Naive thymus-derived CD4-positive, alpha-beta T cell (primary cell): ENCODE results near the gene HSP90AA1. TPM values are rescaled to one million over a fixed set of nuclear protein-coding genes. Genes with fewer than 3 reads are reported as not detected.
A peak's percentile ranks its signal among the peaks of the same experiment; 100 is the strongest.
"Not testable (repeated sequence)": the region's sequence is repeated elsewhere in the genome, so short reads cannot be mapped to it uniquely, and the experiment has no call there.

Experiments
- ATAC-seq: fragments of 150-1000 bp; cut with Tn5 transposase; 2 replicates; pipeline ENCODE4 v1.10.0; 2021; ENCODE audit warnings: mild to moderate bottlenecking, moderate library complexity
- CTCF ChIA-PET: fragments of 350-600 bp; sonication (Branson Sonifier 250); formaldehyde crosslinking; loops from one replicate; lab custom pipeline; 2021; ENCODE audit warnings: antibody characterized with exemption; lab: Charles Lee
- POLR2A ChIA-PET: fragments of 350-600 bp; sonication (Branson Sonifier 250); formaldehyde crosslinking; loops from one replicate; lab custom pipeline; 2021; ENCODE audit warnings: antibody characterized with exemption, inconsistent platforms; lab: Charles Lee
- DNase-seq, 9 donors: peaks; one replicate each; pipeline versions ENCODE4 v3.0.0 to v3.0.0-alpha.2; 2020 to 2022; ENCODE audit warnings: mixed read lengths in 1 of 9
- H3K27ac ChIP-seq: one replicate; pipeline ENCODE4 v1.7.0; 2013; ENCODE audit warnings: mild to moderate bottlenecking, low read depth, low read length, moderate library complexity
- H3K27me3 ChIP-seq, 2 donors: one replicate each; pipeline ENCODE4 v1.7.0; 2013; ENCODE audit warnings: low read length in 2 of 2, mild to moderate bottlenecking in 2 of 2, moderate library complexity in 2 of 2; ENCODE audit not compliant: control insufficient read depth in 2 of 2, insufficient read depth in 2 of 2
- H3K36me3 ChIP-seq, 3 experiments: 1 replicate in 2 of 3; 2 replicates in 1 of 3; pipeline ENCODE4 v1.7.0; 2013; ENCODE audit warnings: low read length in 3 of 3, mild to moderate bottlenecking in 3 of 3, moderate library complexity in 1 of 3; ENCODE audit not compliant: insufficient read depth in 3 of 3, control insufficient read depth in 2 of 3
- H3K4me1 ChIP-seq, 2 donors: one replicate each; pipeline ENCODE4 v1.7.0; 2013; ENCODE audit warnings: low read length in 2 of 2, mild to moderate bottlenecking in 2 of 2, moderate library complexity in 1 of 2; ENCODE audit not compliant: control insufficient read depth in 2 of 2, insufficient read depth in 2 of 2
- H3K4me3 ChIP-seq: 2 replicates; pipeline ENCODE4 v1.7.0; 2013; ENCODE audit warnings: mild to moderate bottlenecking, low read length
- H3K9me3 ChIP-seq, 3 experiments: 1 replicate in 2 of 3; 2 replicates in 1 of 3; pipeline ENCODE4 v1.7.0; 2013; ENCODE audit warnings: low read length in 3 of 3; ENCODE audit not compliant: control insufficient read depth in 2 of 3
- H3K27ac Mint-ChIP-seq, 9 donors: one replicate each; pipeline ENCODE4 v1.8.0; 2020 to 2022; ENCODE audit warnings: mixed read lengths in 9 of 9, mild to moderate bottlenecking in 8 of 9, moderate library complexity in 5 of 9, inconsistent platforms in 2 of 9
- H3K27me3 Mint-ChIP-seq, 5 donors: one replicate each; pipeline ENCODE4 v1.8.0; 2021 to 2022; ENCODE audit warnings: mixed read lengths in 5 of 5, mild to moderate bottlenecking in 1 of 5
- H3K36me3 Mint-ChIP-seq, 5 donors: one replicate each; pipeline ENCODE4 v1.8.0; 2020 to 2022; ENCODE audit warnings: mixed read lengths in 5 of 5, mild to moderate bottlenecking in 3 of 5, inconsistent platforms in 1 of 5
- H3K4me1 Mint-ChIP-seq, 7 donors: one replicate each; pipeline ENCODE4 v1.8.0; 2020 to 2022; ENCODE audit warnings: mixed read lengths in 7 of 7, mild to moderate bottlenecking in 3 of 7, inconsistent platforms in 1 of 7
- H3K4me3 Mint-ChIP-seq, 10 donors: one replicate each; pipeline ENCODE4 v1.8.0; 2020 to 2022; ENCODE audit warnings: mild to moderate bottlenecking in 10 of 10, mixed read lengths in 10 of 10, moderate library complexity in 6 of 10, inconsistent platforms in 2 of 10
- H3K9me3 Mint-ChIP-seq, 11 donors: one replicate each; pipeline ENCODE4 v1.8.0; 2020 to 2022; ENCODE audit warnings: mixed read lengths in 11 of 11, mild to moderate bottlenecking in 4 of 11, inconsistent platforms in 1 of 11, moderate library complexity in 1 of 11
- intact Hi-C, 2 donors: fragments of 100-400 bp; cut with micrococcal nuclease; formaldehyde crosslinking; loops; one replicate each; pipeline ENCODE4 v1.15.1; 2023
- polyA plus RNA-seq, 2 donors: library from polyadenylated mRNA; unstranded; fragments of 300-500 nt; fragmentation: Illumina TruSeq; gene quantifications; one replicate each; pipeline ENCODE4 v1.2.3, GENCODE V29; 2021
- total RNA-seq, 6 experiments: library from RNA in 5 of 6; stranded (reverse) in 5 of 6; gene quantifications; 1 replicate in 5 of 6; 2 replicates in 1 of 6; pipeline ENCODE4 v1.2.3 and lab custom pipeline; 2021 to 2026

HSP90AA1 gene
- total and polyA plus RNA-seq, 7 experiments from 2014 or later, result 229 to 591 (median 334) TPM

- CTCF ChIA-PET, result no interaction called here
- Mint-ChIP-seq H3K9me3 (peaks cover 0 to 5% (median 0%) of the 10 kb centered on the region in 11 donors), H3K4me3 (no peak overlapping the region)
Observed at GRCh38 chr14:102078831-102079699, 7.8 kb downstream of the HSP90AA1 start.

GRCh38 chr14:102078361-102078791, 8.5 kb downstream of the HSP90AA1 start:
- Mint-ChIP-seq H3K36me3 (peaks cover 10 to 48% (median 36%) of the 10 kb centered on the region in 5 donors), H3K4me1 (peaks cover 17 to 35% (median 26%) of the 10 kb centered on the region in 7 donors), H3K27ac (peak overlapping the region in 4 of 9 donors; percentile 9 to 59 (median 24))
- H3K36me3 ChIP-seq, result peaks cover 19 to 45% (median 36%) of the 10 kb centered on the region in 3 experiments
- H3K27ac ChIP-seq, H3K4me1 ChIP-seq, H3K27me3 Mint-ChIP-seq, H3K9me3 ChIP-seq, H3K4me3 ChIP-seq, H3K27me3 ChIP-seq, POLR2A ChIA-PET, H3K9me3 Mint-ChIP-seq, CTCF ChIA-PET, H3K4me3 Mint-ChIP-seq, intact Hi-C loops, DNase-seq: not testable (repeated sequence)
- ATAC-seq, result peak; percentile 20

More at GRCh38 chr14:102078831-102079699, 7.8 kb downstream of the HSP90AA1 start:
- Mint-ChIP-seq H3K36me3 (peaks cover 10 to 54% (median 40%) of the 10 kb centered on the region in 5 donors), H3K27me3 (no peaks in the 10 kb centered on the region), H3K27ac (peak overlapping the region in 5 of 9 donors; percentile 25 to 69 (median 43)), H3K4me1 (peaks cover 23 to 42% (median 32%) of the 10 kb centered on the region in 7 donors)
- intact Hi-C loops, result no loop called here
- Histone ChIP-seq H3K9me3 (no peaks in the 10 kb centered on the region), H3K27ac (no peak overlapping the region), H3K4me1 (peaks cover 15 to 17% of the 10 kb centered on the region in 2 donors), H3K4me3 (no peak overlapping the region), H3K27me3 (no peaks in the 10 kb centered on the region), H3K36me3 (peaks cover 19 to 52% (median 43%) of the 10 kb centered on the region in 3 experiments)
- POLR2A ChIA-PET, result no interaction called here
- ATAC-seq (peak; percentile 12), DNase-seq (no peak)

GRCh38 chr14:102077382-102077709, 9.5 kb downstream of the HSP90AA1 start:
- ChIA-PET POLR2A (no interaction called here), CTCF (no interaction called here)
- DNase-seq, result no peak
- Histone ChIP-seq H3K9me3 (no peaks in the 10 kb centered on the region), H3K36me3 (peaks cover 10 to 35% (median 28%) of the 10 kb centered on the region in 3 experiments), H3K4me3 (no peak overlapping the region), H3K27ac (no peak overlapping the region), H3K4me1 (no peaks in the 10 kb centered on the region), H3K27me3 (no peaks in the 10 kb centered on the region)
- intact Hi-C loops, result no loop called here
- H3K9me3 Mint-ChIP-seq, result peaks cover 0 to 5% (median 0%) of the 10 kb centered on the region in 11 donors
- ATAC-seq, result peak; percentile 14
- H3K27ac Mint-ChIP-seq, result no peak overlapping the region
- peaks cover 4 to 41% (median 27%) of the 10 kb centered on the region in 5 donors for H3K36me3 Mint-ChIP-seq
- H3K27me3 Mint-ChIP-seq, result no peaks in the 10 kb centered on the region
- peaks cover 10 to 25% (median 17%) of the 10 kb centered on the region in 7 donors for H3K4me1 Mint-ChIP-seq
- no peak overlapping the region for H3K4me3 Mint-ChIP-seq

- Histone ChIP-seq H3K4me3 (no peak overlapping the region), H3K4me1 (peaks cover 0 to 14% of the 10 kb centered on the region in 2 donors), H3K36me3 (peaks cover 0 to 14% (median 6%) of the 10 kb centered on the region in 3 experiments), H3K27me3 (no peaks in the 10 kb centered on the region), H3K27ac (no peak overlapping the region), H3K9me3 (no peaks in the 10 kb centered on the region)
- H3K36me3 Mint-ChIP-seq, result peaks cover 0 to 21% (median 12%) of the 10 kb centered on the region in 5 donors
- CTCF ChIA-PET, result no interaction called here
- ATAC-seq (no peak), DNase-seq (no peak)
- H3K27me3 Mint-ChIP-seq, result no peaks in the 10 kb centered on the region
- peaks cover 0 to 5% (median 0%) of the 10 kb centered on the region in 11 donors for H3K9me3 Mint-ChIP-seq
- H3K27ac Mint-ChIP-seq, result no peak overlapping the region
- H3K4me3 Mint-ChIP-seq, result no peak overlapping the region
- intact Hi-C loops, result no loop called here
- H3K4me1 Mint-ChIP-seq, result peaks cover 0 to 7% (median 4%) of the 10 kb centered on the region in 7 donors
- POLR2A ChIA-PET, result interaction anchor here (1.4 kb wide), 1 partner anchor 10 kb away, joined by 3 read pairs; no protein-coding TSS in a partner anchor
Observed at GRCh38 chr14:102075155-102075554, 11.7 kb downstream of the HSP90AA1 start.

- Mint-ChIP-seq H3K27ac (peak overlapping the region in 2 of 9 donors; percentile 22 to 69), H3K36me3 (peaks cover 0 to 15% (median 11%) of the 10 kb centered on the region in 5 donors), H3K4me3 (no peak overlapping the region), H3K27me3 (no peaks in the 10 kb centered on the region), H3K9me3 (peaks cover 0 to 5% (median 0%) of the 10 kb centered on the region in 11 donors), H3K4me1 (peaks cover 0 to 5% (median 3%) of the 10 kb centered on the region in 7 donors)
- H3K4me1 ChIP-seq, result peaks cover 0 to 19% of the 10 kb centered on the region in 2 donors
- intact Hi-C loops, result no loop called here
- H3K9me3 ChIP-seq, result no peaks in the 10 kb centered on the region
- H3K27me3 ChIP-seq, result no peaks in the 10 kb centered on the region
- peaks cover 0 to 7% (median under 1%) of the 10 kb centered on the region in 3 experiments for H3K36me3 ChIP-seq
- DNase-seq (no peak), ATAC-seq (no peak)
- no peak overlapping the region for H3K4me3 ChIP-seq
- ChIA-PET POLR2A (interaction anchor here (1.4 kb wide), 1 partner anchor 10 kb away, joined by 3 read pairs; no protein-coding TSS in a partner anchor), CTCF (interaction anchor here (0.7 kb wide), 1 partner anchor 1212 kb away, joined by 3 read pairs; no protein-coding TSS in a partner anchor)
- H3K27ac ChIP-seq, result no peak overlapping the region
Observed at GRCh38 chr14:102074415-102074964, 12.4 kb downstream of the HSP90AA1 start.

GRCh38 chr14:102071283-102071998, 15.4 kb downstream of the HSP90AA1 start:
- ATAC-seq, result no peak
- Mint-ChIP-seq H3K27ac (no peak overlapping the region), H3K4me1 (no peaks in the 10 kb centered on the region), H3K9me3 (peaks cover 0 to 5% (median 0%) of the 10 kb centered on the region in 11 donors), H3K36me3 (peaks cover 0 to 6% (median 4%) of the 10 kb centered on the region in 5 donors), H3K4me3 (no peak overlapping the region), H3K27me3 (no peaks in the 10 kb centered on the region)
- ChIA-PET CTCF (no interaction called here), POLR2A (no interaction called here)
- intact Hi-C loops, result no loop called here
- Histone ChIP-seq H3K27ac (no peak overlapping the region), H3K36me3 (no peaks in the 10 kb centered on the region), H3K4me3 (no peak overlapping the region), H3K9me3 (no peaks in the 10 kb centered on the region), H3K27me3 (no peaks in the 10 kb centered on the region), H3K4me1 (peaks cover 0 to 19% of the 10 kb centered on the region in 2 donors)
- no peak for DNase-seq
